ENCODE data around the gene TRPM3.

GRCh38 chr9:70533492-70533891 lies 587.9 kb downstream of the TRPM3 start:
- TF ChIP-seq SIN3A (IDR thresholded peaks at IDR 0.05; ENCODE audit: borderline replicate concordance, insufficient read depth, low read depth, low read length) = no peak
- no peak for TF ChIP-seq CTCF (IDR thresholded peaks at IDR 0.05)
- TF ChIP-seq REST (IDR thresholded peaks at IDR 0.05; ENCODE audit: insufficient read depth in 1 of 2, low read depth in 2 of 2, low read length in 1 of 2) = no peak
- TF ChIP-seq POLR2AphosphoS5 (IDR thresholded peaks at IDR 0.05; ENCODE audit: low read depth, low read length) = no peak

Data from Panc1 (cell line).